ENCODE data around the gene CYYR1. TPM values are rescaled to one million over a fixed set of nuclear protein-coding genes. Genes with fewer than 3 reads are reported as not detected.

The CYYR1 gene
- total and polyA plus RNA-seq, 2 experiments from 2014 or later: 3.9 to 7.8 TPM

DNA sequence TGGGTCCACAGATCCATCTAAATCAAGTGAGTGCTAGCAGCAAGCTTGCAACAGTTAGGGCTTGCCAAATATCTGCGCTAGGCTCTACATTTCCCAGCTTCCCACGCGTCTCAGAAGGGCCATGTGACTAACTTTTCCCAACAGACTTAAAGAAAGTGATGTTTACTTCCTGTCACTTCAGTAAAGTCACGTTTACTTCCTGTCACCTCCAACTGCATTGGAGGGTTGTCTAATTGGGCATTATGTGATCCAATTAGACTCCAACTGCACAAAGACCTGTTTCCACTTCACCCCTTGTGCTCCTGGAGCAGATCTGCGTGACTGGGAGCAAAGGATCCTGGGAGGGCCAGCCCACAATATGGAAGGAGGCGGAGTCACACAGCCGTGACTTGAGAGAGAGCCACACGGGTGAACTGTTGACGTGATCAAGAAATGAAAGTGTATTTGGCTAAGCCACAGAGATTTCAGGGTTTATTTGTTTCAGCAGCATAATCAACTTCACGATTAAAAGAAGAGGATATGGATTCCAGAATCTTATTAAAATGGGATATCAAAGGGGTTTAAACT, 77.7 kb downstream of the CYYR1 start:
- TF ChIP-seq, protein P1, sequence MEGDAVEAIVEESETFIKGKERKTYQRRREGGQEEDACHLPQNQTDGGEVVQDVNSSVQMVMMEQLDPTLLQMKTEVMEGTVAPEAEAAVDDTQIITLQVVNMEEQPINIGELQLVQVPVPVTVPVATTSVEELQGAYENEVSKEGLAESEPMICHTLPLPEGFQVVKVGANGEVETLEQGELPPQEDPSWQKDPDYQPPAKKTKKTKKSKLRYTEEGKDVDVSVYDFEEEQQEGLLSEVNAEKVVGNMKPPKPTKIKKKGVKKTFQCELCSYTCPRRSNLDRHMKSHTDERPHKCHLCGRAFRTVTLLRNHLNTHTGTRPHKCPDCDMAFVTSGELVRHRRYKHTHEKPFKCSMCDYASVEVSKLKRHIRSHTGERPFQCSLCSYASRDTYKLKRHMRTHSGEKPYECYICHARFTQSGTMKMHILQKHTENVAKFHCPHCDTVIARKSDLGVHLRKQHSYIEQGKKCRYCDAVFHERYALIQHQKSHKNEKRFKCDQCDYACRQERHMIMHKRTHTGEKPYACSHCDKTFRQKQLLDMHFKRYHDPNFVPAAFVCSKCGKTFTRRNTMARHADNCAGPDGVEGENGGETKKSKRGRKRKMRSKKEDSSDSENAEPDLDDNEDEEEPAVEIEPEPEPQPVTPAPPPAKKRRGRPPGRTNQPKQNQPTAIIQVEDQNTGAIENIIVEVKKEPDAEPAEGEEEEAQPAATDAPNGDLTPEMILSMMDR (IDR thresholded peaks at IDR 0.05; ENCODE audit: low read depth, low read length): no peak

DNA sequence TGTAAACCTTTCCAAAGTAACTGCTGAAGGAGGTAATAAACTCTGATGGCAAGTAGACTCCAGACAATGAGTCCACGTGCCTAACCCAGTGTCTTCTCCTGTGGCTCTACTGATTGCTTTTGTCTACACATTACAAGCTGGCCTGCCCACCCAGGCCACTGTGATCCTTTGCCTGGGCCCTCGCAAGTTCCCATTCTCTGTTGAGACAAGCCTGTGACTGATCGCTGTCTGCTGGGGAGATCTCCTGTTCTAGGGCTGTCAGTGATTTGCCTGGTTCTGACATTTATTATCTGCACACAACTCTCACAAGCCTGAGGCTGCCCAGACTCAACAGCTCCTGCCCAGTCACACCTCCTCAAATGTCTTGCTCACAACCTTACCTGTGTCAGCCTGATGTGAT, 81.4 kb downstream of the CYYR1 start:
- H3K27me3 ChIP-seq: no peaks in the 10 kb centered on the region
- TF ChIP-seq, protein P1 (IDR thresholded peaks at IDR 0.05; ENCODE audit: low read depth, low read length): no peak
- peaks cover 6% of the 10 kb centered on the region for H3K4me1 ChIP-seq (ENCODE audit: low read depth)
- H3K9me3 ChIP-seq (ENCODE audit: low read depth): no peaks in the 10 kb centered on the region
- no peak for DNase-seq (ENCODE audit: low read depth in 1 of 2, low spot score in 1 of 2)
- H3K27ac ChIP-seq: no peak overlapping the region
- H3K4me3 ChIP-seq: no peak overlapping the region
- H3K36me3 ChIP-seq: no peaks in the 10 kb centered on the region

More for the DNA sequence above, 77.7 kb downstream of the CYYR1 start:
- H3K36me3 ChIP-seq: no peaks in the 10 kb centered on the region
- DNase-seq (ENCODE audit: low read depth in 1 of 2, low spot score in 1 of 2): no peak
- H3K27me3 ChIP-seq: no peaks in the 10 kb centered on the region
- H3K9me3 ChIP-seq (ENCODE audit: low read depth): no peaks in the 10 kb centered on the region
- no peak overlapping the region for H3K4me3 ChIP-seq
- H3K4me1 ChIP-seq (ENCODE audit: low read depth): peaks cover 6% of the 10 kb centered on the region
- H3K27ac ChIP-seq: no peak overlapping the region

DNA sequence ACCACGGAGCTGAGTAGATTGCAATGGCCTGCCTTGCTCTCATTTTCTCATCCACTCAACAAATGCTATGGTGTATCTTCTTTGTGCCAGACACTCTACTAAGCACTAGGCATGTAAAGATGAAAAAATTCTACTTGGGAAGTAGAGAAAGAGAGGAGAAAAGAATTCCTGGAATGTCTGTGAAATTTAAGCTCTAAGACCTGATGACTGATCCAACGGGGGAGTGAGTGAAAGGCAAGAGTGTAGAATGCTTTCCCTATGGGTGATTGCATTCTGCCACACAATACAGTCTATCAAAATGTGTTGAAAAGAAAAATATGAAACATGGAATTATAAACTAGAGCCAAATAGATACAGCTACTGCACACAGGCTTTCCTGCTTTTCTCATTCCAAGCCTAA, 82.3 kb downstream of the CYYR1 start:
- Histone ChIP-seq H3K27me3 (no peaks in the 10 kb centered on the region), H3K9me3 (ENCODE audit: low read depth) (no peaks in the 10 kb centered on the region), H3K36me3 (no peaks in the 10 kb centered on the region), H3K27ac (no peak overlapping the region), H3K4me1 (ENCODE audit: low read depth) (peaks cover 6% of the 10 kb centered on the region), H3K4me3 (no peak overlapping the region)
- peak in 1 of 2 donors; percentile 21 for DNase-seq (ENCODE audit: low read depth in 1 of 2, low spot score in 1 of 2)
- TF ChIP-seq, protein P1 (IDR thresholded peaks at IDR 0.05; ENCODE audit: low read depth, low read length): no peak

DNA sequence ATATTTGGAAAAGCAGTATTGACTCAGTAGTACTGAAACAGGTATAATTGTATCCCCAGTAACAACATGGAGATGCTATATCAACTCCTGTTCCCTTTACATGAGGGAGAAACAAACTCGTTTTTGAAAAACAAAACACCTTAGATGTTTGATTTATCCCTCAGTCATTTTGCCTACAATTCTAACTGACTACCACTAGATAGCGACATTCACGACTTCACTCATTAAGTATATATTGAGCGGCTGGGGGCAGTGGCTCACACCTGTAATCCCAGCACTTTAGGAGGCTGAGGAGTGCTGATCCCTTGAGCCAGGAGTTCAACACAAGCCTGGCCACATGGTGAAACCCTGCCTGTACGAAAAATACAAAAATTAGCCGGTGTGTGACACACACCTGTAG, 83.3 kb downstream of the CYYR1 start:
- H3K4me3 ChIP-seq: no peak overlapping the region
- peaks cover 6% of the 10 kb centered on the region for H3K4me1 ChIP-seq (ENCODE audit: low read depth)
- no peaks in the 10 kb centered on the region for H3K36me3 ChIP-seq
- no peaks in the 10 kb centered on the region for H3K9me3 ChIP-seq (ENCODE audit: low read depth)
- H3K27ac ChIP-seq: no peak overlapping the region
- no peaks in the 10 kb centered on the region for H3K27me3 ChIP-seq
- no peak for DNase-seq (ENCODE audit: low read depth in 1 of 2, low spot score in 1 of 2)
- TF ChIP-seq, protein P1 (IDR thresholded peaks at IDR 0.05; ENCODE audit: low read depth, low read length): no peak

DNA sequence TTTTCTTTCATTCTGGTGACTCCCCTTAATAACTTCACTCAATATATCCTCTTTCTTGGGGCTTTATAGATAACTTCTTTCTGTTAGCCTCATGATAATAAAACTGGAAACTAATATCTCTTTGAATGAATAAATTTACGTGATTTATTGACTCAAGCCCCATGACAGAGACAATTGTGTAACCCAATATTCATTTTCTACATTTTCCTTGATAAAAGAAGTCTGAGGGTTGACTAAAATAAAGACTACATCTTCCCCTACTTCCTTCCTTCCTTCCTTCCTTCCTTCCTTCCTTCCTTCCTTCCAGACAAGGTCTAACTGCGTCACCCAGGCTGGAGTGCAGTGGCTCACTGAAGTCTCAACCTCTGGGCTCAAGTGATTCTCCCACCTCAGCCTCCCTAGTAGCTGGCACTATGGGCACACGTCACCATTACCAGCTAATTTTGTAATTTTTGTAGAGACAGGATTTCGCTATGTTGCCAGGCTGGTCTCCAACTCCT, 85.1 kb downstream of the CYYR1 start:
- no peaks in the 10 kb centered on the region for H3K9me3 ChIP-seq (ENCODE audit: low read depth)
- H3K27ac ChIP-seq: no peak overlapping the region
- H3K4me3 ChIP-seq: no peak overlapping the region
- TF ChIP-seq, protein P1 (IDR thresholded peaks at IDR 0.05; ENCODE audit: low read depth, low read length): no peak
- no peaks in the 10 kb centered on the region for H3K36me3 ChIP-seq
- no peak for DNase-seq (ENCODE audit: low read depth in 1 of 2, low spot score in 1 of 2)
- H3K27me3 ChIP-seq: no peaks in the 10 kb centered on the region
- H3K4me1 ChIP-seq (ENCODE audit: low read depth): peaks cover 6% of the 10 kb centered on the region
